Measurements from ENCODE around the gene SFMBT1. TPM values are rescaled to one million over a fixed set of nuclear protein-coding genes. Genes with fewer than 3 reads are reported as not detected.

Gene SFMBT1
- total and polyA plus RNA-seq, 8 donors = 8.0 to 12.9 (median 9.4) TPM

- Histone ChIP-seq H3K27me3 (no peaks in the 10 kb centered on the region), H3K27ac (no peak overlapping the region), H3K4me3 (no peak overlapping the region), H3K4me1 (peaks cover 0 to 4% of the 10 kb centered on the region in 2 donors), H3K36me3 (no peaks in the 10 kb centered on the region), H3K9me3 (no peaks in the 10 kb centered on the region)
- peak in 2 of 4 donors; percentile 35 to 58 for DNase-seq
- ATAC-seq = peak; percentile 97
- intact Hi-C loops (cut with DNase I) = no loop called here
- TF ChIP-seq CTCF (IDR thresholded peaks at IDR 0.05) = peak; percentile 67 to 77
These were observed 111.0 kb downstream of the SFMBT1 start for GRCh38 chr3:52934630-52935530.

- Histone ChIP-seq H3K27me3 (no peaks in the 10 kb centered on the region), H3K4me1 (peaks cover 0 to 4% of the 10 kb centered on the region in 2 donors), H3K27ac (no peak overlapping the region), H3K36me3 (no peaks in the 10 kb centered on the region), H3K9me3 (no peaks in the 10 kb centered on the region), H3K4me3 (no peak overlapping the region)
- no peak for TF ChIP-seq CTCF (IDR thresholded peaks at IDR 0.05)
- no peak for DNase-seq
- intact Hi-C loops (cut with DNase I) = no loop called here
- ATAC-seq = no peak
These were observed 114.0 kb downstream of the SFMBT1 start for GRCh38 chr3:52931889-52932288.

GRCh38 chr3:52931328-52931727 lies 114.5 kb downstream of the SFMBT1 start:
- peaks cover 0 to 4% of the 10 kb centered on the region in 2 donors for H3K4me1 ChIP-seq
- TF ChIP-seq CTCF (IDR thresholded peaks at IDR 0.05) = no peak
- ATAC-seq (no peak), DNase-seq (peak in 1 of 4 donors; percentile 5)
- no peak overlapping the region for H3K4me3 ChIP-seq
- no peaks in the 10 kb centered on the region for H3K36me3 ChIP-seq
- H3K27me3 ChIP-seq = no peaks in the 10 kb centered on the region
- intact Hi-C loops (cut with DNase I) = no loop called here
- H3K9me3 ChIP-seq = no peaks in the 10 kb centered on the region
- H3K27ac ChIP-seq = no peak overlapping the region

DNA sequence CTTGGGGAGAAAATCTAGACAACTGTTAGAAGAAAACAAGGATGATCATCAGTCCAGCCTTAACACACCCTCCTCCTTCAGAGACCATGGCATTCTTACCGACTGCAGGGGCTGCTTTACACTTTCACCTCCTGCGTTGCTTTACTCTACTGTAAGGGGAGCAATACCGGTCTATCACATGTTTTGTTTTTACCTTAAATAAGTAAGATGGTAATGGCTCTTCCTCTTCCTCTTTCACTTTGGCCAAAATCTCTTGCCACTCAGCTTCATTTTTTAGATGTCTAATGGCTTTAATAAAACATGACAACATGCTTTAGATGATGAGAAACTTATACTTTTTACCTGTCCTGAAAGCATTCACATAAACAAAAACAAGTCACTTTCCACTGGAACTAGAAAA lies 115.1 kb downstream of the SFMBT1 start:
- Histone ChIP-seq H3K4me3 (no peak overlapping the region), H3K27ac (no peak overlapping the region), H3K4me1 (peaks cover 0 to 7% of the 10 kb centered on the region in 2 donors), H3K9me3 (no peaks in the 10 kb centered on the region), H3K36me3 (no peaks in the 10 kb centered on the region), H3K27me3 (no peaks in the 10 kb centered on the region)
- DNase-seq = no peak
- no peak for ATAC-seq
- no peak for TF ChIP-seq CTCF (IDR thresholded peaks at IDR 0.05)
- intact Hi-C loops (cut with DNase I) = no loop called here

GRCh38 chr3:52926554-52926953 lies 119.3 kb downstream of the SFMBT1 start:
- no peak for TF ChIP-seq CTCF (IDR thresholded peaks at IDR 0.05)
- intact Hi-C loops (cut with DNase I) = no loop called here
- peaks cover 0 to 28% of the 10 kb centered on the region in 2 donors for H3K4me1 ChIP-seq
- no peak overlapping the region for H3K27ac ChIP-seq
- no peaks in the 10 kb centered on the region for H3K9me3 ChIP-seq
- ATAC-seq (no peak), DNase-seq (no peak)
- H3K4me3 ChIP-seq = no peak overlapping the region
- no peaks in the 10 kb centered on the region for H3K27me3 ChIP-seq
- H3K36me3 ChIP-seq = peaks cover 0 to 2% of the 10 kb centered on the region in 2 donors

Measured in left lung (tissue), 10 donors.